Activated CD4-positive, CD25-positive, alpha-beta regulatory T cell treated with anti-CD3 and anti-CD28 coated beads, Interleukin-2, amount 50 U/mL, for 72 hours (primary cell): ENCODE measurements around the gene LYPD6B.

Experiments used
- DNase-seq: peaks from one replicate; pipeline ENCODE4 v3.0.0; 2021

The LYPD6B gene

DNA sequence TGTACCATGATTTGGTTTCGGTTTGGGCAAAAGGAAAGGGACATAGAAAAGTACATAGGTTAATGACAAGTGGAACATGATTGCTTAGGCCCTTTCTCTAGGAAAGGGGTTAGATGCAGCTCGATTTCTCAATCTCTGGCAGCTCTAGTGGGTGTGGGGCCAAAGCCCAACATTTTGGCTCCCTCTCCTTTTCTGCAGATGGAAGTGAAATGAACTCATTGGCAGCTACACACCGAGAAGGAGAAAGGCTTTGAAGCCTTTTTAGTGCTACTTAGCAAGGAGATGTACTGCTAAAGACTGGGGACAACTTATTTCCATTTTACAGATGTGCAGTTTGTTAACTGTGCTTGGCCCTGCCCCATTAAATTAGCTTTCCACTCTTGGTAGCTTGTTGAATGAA is 93.8 kb downstream of the LYPD6B start:
- no peak for DNase-seq

DNA sequence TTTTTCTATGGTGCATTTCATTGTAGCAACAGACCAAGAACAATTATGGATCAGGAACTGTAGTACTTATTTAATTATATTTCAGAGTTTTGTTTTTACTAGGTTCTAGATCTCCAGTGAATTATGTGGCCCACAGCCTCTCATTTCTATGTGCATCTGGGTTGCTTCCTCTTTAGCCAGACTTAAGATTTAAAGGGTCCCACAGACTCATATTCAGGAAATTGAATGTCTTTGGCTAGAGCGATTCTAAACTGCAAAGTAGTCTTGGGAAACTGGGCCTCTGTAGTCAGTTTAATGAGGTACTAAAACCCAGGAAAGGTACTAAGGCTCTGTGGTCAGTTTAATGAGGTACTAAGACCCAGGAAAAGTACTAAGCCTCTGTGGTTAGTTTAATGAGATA is 94.4 kb downstream of the LYPD6B start:
- no peak for DNase-seq

GRCh38 chr2:149134335-149134923 is 95.9 kb downstream of the LYPD6B start:
- no peak for DNase-seq

DNA sequence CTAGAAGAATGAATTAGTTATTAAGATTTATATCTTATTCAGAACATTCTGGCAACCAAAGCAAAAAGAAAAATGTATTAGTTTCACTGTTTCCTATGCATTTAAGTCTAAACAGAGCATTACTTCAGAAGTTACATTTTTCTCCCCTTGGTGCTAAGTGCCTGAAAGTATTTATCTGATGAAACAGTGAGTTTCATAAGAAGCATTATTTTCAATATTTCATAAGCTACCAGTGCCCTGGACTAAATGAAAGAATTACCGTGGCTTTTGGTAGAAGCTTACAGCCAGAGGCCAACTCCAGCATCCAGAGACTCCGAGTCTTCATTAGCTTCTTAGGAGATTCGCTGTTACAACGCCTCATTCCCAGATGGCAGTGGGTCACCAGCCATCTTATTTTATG is 97.6 kb downstream of the LYPD6B start:
- no peak for DNase-seq

GRCh38 chr2:149141046-149141445 is 102.5 kb downstream of the LYPD6B start:
- DNase-seq = no peak

DNA sequence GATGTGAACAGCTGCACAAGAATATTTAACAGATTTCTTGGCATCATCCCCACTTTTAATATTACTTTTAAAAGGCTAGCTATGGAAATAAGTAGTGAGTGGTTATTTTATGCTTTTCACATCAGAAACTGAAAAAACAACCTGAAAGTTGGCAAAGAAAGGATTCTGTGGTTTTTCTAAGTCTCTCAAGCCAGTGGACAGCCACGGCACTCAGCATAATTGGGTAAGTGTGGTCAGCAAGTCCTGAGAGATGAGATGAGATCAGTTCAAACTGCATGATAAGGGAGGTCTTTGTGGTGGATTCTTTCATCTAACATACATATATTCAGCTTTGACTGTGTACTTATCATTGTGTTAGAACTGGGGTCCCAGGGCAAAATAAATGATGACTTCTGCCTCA is 105.2 kb downstream of the LYPD6B start:
- DNase-seq = no peak

DNA sequence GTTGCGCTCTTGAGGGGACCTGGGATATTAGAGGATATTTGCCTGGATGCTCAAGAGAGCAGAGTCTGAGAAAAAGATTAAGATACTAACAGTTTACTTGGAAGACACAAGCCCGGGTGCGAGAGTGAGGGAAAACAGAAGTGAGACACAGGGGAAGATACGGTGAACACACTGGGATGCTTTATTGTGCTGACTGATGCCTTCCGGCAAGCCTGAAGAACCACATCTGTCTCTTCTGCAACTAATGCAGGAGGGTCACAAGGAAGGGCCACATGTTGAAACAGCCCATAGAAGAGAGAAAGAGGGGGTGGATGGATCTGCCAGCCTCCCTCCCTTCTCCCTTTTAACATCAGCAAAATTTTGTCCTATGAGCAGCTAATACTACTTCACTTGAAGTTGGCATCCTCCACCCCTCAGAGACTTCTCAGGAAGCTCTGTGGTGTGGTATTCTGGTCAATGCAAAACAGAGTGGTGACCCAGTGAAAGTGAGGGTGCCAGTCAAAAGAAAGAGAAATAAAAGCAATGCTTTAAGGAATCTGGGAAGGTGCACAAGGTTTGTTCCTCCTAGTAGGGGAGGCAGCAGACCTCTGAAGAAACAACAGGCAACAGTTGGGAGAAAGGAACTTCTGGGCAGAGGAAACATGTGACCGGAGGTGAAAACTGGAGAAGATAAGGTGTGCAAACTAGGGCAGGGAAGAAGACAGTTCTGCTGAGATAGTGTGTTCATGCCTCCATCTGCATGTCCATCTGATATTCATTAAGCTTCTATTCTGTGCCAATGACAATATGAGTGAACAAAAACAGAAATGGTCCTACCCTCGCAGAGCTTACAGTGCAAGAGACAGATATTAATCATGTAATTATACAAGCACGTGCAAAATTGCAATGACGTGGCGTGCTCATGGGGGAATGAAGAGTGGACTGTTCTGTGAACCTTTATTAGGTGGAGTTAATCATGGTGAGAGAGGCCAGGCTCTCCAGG is 107.1 kb downstream of the LYPD6B start:
- DNase-seq = no peak

GRCh38 chr2:149146876-149147275 is 108.4 kb downstream of the LYPD6B start:
- DNase-seq = no peak

DNA sequence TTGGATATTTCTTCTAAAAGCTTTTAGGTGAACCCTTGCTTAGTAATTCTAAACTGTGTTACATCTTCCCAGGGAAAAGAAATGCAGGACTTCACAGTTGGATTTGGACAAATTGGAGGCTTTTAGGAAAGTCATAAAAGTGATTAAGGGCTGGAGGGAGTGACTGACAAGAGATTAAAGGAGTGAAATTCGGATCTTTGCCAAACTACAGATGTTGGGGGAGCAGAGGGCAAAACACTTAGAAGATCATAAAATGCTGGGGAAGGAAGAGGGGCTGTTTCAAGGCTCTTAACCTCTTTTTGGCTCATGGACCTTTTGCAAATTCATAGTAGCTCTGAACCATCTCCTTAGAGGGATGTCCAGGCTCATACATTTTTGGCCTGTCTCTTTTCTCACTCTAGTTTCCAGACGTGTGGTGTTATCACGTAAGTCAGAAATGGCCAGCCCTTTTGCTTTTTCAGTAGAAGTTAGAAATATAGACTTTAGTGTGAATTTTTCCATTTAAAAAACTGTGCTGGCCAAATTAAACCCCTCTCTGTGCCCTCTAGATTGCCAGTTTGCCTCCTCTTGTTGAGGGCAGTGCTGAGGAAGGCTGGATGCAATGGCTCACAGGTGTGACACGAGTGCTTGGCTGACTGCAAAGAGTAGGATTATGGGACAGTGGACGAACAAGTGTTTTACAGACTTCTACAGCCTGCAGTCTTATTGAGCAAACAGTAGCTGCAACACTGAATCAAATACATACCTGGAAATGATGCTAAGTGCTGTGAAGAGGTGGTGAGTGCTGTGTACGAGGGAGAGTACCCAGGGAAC is 109.9 kb downstream of the LYPD6B start:
- DNase-seq = no peak

- DNase-seq = no peak
Observed at GRCh38 chr2:149149007-149149297, 110.5 kb downstream of the LYPD6B start.

DNA sequence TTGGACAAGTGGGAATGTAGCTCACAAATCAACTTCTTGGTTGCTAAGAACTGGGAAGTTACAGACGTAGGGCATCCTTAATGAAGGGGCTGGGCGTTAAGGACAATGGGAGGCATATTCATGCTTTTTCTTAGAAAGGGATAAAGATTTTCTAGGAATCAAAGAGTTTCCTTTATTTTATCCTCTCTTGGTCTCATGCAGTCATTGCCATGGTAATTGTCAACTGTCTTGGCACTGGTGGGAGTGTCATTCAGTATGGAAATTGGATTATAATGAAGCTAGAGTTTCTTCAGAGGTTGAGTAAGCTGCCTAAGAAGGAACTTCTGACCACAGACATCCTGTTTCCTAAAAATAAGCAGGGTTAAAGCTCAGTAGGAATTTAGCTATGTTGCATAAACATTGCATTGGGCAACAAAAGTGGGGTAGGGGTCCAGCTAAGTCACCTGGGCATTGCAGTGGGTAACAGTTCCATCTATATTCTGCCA is 114.0 kb downstream of the LYPD6B start:
- no peak for DNase-seq

DNA sequence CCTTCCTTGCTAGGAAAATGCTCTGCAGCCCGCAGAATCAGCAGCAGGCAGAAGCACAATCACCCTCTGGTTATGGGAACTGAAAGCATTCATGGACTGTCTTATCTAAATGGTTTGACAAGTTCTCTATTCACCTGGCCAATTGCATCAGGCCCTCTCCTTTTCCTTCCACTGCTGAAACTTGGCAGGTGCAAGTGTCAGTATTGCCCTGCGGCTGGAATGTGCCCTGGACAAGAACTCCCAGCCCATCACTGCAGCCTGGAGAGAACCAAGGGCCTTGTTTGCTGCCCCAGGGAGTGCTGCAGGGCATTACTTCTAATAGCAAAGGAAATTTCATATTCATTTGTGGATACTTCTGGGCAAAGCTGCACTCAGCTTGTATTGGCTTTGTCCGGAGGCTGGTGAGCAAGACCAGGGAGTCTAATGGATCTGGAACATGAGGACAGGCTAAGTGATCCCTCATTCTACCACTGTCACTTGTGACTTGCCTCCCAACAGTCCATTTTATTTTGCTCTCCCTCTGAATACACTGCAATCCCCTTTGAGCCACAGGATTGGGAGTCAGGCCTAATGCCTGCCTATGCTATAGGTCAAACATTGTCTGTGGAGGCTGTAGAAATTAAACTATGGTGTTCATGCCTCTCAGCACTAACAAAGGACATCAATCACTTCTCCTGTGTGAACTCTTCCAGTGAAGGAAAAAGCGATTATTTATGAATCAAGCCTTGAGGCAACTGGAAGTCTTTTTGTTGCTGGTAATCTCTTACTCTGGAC is 116.9 kb downstream of the LYPD6B start:
- DNase-seq = no peak

GRCh38 chr2:149155988-149156387 is 117.5 kb downstream of the LYPD6B start:
- DNase-seq = no peak

DNA sequence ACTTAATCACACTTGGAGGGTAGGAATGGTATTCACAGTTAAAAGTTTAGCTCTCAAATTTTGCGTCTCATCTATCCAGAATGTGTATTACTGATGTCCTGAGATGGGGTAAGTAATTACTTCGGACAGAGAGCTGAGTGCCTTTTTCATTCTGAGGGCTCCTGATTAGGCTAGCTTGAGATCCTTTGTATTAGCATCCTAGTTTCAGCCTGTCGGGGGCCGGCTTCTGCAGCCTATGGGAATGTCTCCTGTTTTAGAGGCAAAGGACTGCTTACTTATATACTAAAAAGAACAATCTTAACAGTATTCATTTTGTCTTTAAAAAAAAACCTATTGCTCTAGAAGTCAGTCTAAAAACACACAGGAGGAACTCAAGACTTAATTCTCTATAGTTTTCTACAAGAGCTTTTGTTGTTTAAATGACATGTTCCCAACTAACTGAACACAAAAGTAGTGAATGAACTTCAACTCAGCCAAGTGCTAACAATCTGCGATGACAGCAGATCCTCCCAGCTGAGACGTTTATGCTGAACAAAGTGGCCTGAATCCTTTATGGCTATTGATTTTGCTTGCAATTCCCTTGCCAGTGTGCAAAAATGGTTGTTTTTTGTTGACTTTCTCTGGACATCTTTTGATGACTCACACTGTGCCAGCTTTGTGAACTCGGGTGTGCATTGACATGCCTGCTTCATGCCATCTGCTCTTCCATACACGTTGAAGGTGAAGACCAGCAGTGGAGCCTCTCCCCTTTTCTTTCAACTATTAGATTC is 118.7 kb downstream of the LYPD6B start:
- no peak for DNase-seq

DNA sequence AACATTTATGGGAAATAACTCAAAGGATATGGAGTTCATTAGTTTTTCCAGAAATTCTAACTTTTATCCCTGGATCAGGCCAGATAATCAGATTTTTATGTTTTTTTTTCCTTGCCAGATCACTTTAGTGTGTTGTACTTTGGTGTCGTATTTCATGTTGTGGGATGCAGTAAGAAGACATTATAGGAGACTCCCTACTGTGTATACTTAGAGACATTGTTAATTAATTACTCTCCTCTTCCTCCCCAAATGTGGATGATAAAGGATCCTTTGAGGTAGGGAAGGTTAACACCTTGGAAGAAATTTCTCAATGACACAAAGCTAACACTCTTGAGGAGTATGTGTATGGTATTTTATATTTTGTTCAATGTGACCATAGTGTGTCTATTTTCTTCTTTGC is 120.5 kb downstream of the LYPD6B start:
- no peak for DNase-seq

GRCh38 chr2:149160195-149160594 is 121.7 kb downstream of the LYPD6B start:
- DNase-seq = no peak

GRCh38 chr2:149160701-149161217 is 122.3 kb downstream of the LYPD6B start:
- DNase-seq = no peak

DNA sequence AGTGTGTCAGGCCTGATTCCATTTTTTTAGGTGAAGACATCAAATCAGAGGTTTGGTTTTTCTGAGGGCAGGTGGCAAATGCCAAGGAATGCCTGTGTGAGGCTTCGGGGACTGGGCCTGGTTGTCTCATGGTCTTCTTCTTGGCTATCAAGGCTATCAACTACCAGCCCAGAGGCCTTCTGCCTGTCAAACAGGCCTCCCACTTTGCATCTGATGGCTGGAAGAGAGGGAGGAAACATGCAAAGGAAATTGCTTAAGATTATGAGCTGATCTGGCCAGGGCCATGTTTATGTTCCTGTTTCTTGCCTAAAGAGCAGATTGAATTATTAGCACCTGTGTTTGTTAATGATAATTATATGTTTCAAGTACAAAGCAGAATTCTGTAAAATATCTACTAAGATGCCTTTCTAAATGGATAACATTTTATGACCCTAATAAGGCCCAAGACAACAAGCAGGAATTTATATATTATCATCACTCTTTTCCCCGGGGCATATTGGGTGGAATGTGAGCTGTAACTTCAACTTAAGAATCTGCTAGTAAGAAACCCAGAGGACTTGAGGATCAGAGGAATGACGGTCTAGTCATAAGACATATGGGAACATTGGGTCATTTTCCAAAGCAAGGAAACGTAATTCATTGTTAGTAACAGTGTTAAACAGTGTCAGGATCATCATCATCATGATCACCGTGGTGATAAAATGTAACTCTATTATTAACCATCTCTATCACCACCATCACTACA is 123.2 kb downstream of the LYPD6B start:
- DNase-seq = no peak

DNA sequence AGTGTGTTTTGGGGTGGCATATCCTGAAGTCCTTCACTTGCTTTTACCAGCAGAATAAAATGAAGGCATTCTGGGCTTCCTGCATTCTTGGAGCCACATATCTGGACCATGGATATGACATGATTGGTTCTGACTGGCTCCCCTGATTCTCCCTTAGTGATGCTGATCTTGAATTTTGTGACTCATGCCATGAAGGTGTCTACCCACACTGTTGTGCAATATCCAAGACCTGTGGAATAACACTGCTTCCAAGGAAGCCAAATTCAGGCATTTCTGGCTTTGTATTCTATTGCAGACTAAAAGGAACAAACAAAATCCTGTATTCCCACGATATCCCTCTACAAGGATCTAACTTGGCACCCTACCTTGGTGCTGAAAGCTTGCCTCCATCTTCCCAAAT is 125.8 kb downstream of the LYPD6B start:
- no peak for DNase-seq

DNA sequence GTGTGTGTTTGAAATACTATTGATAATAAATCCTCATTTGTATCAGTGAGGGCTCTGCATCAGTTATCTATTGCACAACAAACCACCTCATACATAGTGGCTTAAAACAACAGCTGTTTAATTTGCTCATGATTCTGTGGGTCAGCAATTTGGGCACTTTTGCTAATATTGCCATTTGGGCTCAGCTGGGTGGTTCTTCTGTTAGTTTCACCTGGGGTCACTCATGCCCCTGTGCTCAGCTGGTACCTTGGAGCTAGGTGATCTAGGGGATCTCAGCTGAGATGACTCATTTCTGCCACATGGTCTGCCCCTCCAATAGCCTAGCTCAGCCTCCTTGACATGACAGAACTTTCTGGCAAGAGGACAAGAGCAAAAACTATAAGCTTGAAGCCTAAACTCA is 126.3 kb downstream of the LYPD6B start:
- no peak for DNase-seq
